ENCODE data around the gene CCSER2. TPM values are rescaled to one million over a fixed set of nuclear protein-coding genes. Genes with fewer than 3 reads are reported as not detected.
A peak's percentile ranks its signal among the peaks of the same experiment; 100 is the strongest.
"Not testable (repeated sequence)": the region's sequence is repeated elsewhere in the genome, so short reads cannot be mapped to it uniquely, and the experiment has no call there.

The CCSER2 gene
- polyA plus RNA-seq, 1 donor: 31.4 TPM

DNA sequence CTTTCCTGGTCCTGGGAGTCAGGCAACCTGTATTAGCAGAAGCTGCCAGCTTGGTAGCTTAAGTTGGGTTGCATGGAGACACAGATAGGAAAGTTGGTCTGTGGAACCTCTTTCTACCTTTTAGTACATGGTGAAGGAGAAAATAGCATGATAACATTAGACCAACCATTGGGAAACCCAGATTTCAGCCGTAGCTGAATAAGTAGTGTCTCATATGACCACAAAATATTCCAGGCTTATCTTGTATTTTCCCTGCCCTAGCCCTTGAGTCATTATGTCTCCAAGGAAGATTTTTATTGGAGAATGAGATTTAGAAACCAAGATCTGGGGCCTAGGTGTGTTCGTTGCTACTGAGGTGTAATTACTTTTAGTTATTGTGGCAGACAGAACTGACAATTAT is 67.2 kb downstream of the CCSER2 start:
- DNase-seq: no peak

DNA sequence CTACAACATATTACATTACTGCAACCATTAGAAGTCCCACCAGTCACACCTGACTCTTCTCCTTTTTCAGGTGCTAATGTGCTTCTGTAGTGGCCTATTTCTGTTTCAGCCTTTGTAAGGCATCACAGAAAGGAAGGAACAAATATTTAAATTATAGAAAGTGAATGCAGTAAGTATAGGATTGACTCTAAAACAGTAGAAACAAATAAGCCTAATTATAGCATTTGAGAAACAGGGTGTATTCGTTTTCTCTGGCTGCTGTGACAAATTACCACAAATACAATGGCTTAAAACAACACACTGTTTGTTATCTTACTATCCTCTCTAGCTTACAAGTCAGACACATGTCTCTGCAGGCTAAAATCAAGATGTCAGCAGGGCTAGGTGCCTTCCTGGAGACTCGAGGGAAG is 69.4 kb downstream of the CCSER2 start:
- DNase-seq: no peak

DNA sequence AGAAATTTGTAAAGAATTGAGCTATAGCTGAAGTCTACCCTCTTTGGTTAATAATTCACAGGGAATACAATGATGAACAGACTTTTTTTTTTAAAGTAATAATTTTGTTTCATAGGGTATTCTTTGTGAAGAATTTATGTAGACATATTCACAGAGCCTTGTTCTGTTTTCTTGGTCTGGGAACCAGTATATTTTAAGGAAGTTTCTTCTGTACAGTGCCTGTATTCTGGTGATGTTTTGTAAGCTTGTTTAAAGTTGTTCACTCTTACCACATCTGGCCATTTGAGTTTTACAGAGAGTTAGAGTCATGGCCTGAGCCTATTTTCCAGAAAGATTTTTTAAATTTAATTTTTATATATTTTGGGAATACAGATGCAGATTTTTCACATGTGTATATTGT is 70.3 kb downstream of the CCSER2 start:
- no peak for DNase-seq

DNA sequence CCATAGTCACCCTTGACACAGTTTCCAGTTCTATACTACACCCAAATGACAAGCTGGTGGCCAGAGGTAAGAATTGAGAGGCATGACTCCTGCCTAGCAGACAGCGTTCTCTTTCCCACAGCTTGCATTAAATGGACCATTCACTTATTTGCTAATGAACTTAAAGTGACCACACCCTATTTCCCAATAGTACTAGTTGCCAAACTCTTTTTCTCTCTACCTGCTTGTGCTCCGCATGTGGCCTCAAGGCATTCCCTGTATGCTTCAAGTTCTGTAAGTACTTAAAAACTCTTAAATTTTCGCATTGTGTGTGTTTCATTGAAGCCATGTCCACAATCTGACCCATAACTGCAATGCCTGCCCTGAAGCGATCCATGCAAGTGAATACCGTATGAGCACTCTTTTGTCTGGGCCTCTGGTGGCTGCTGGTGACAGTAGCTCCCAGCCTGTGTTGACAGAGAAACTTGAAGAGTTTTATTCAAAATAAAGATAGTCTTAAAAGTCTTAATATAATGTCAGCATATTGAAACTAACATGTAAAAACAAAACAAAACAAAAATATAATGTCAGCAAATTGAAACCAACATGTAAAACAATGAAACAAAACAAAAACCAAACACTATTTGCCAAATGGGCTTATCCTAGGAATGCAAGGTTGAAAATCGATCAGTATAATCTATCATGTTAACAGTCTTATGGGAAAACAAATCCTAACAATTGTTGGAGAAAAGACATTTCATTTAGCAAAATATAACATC is 73.6 kb downstream of the CCSER2 start:
- no peak for DNase-seq

DNA sequence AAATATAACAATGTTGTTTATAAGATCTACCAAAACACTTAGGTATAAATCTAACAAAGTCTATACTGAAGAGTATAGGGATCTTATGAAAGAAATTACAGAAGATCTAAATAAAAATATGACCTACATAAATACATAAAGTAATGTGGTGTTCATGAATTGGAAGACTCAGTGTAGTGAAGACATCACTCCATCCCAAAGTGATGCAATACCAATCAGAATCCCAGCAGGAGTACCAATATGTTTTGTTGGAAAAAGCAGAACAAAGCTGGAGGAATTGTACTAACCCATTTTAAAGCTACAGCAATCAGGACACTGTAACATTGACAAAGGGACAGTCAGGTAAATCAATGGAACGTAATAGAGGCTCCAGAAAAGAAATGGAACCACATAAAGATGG is 76.4 kb downstream of the CCSER2 start:
- DNase-seq: no peak

DNA sequence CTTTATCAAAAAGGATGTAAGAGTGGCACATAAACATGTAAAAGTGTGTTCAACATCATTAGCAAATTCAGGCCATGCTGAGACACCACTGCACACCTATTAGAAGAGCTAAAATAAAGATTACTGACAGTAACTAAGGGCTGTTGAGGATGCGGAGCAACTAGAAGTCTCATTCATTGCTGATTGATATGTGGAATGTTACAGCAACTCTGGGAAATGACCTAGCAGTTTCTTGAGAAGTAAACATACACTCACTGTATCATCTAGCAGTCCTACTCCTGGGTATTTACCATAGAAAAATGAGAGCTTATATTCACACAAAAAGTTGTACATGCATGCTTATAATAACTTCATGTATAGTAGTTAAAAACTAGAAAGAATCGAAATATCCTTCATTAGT is 77.3 kb downstream of the CCSER2 start:
- DNase-seq: no peak

DNA sequence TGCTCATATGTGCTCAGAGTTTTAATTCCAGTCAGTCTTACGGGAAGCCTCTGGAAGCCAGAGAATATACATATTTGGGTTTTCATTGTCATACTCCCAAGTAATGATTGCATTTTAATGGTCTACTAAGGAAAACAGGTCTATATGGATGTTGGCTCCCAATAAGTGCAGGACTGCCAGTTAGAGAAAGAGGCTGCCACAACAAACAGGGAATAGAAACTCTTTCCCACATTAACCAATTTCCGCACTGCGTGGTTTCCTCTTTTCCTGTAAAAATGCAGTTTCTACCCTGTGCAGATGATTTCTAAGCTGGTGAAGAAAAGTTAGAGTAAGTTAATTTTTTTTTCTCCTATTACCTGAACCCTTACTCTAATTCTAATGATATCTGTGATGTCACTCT is 78.2 kb downstream of the CCSER2 start:
- DNase-seq: no peak

DNA sequence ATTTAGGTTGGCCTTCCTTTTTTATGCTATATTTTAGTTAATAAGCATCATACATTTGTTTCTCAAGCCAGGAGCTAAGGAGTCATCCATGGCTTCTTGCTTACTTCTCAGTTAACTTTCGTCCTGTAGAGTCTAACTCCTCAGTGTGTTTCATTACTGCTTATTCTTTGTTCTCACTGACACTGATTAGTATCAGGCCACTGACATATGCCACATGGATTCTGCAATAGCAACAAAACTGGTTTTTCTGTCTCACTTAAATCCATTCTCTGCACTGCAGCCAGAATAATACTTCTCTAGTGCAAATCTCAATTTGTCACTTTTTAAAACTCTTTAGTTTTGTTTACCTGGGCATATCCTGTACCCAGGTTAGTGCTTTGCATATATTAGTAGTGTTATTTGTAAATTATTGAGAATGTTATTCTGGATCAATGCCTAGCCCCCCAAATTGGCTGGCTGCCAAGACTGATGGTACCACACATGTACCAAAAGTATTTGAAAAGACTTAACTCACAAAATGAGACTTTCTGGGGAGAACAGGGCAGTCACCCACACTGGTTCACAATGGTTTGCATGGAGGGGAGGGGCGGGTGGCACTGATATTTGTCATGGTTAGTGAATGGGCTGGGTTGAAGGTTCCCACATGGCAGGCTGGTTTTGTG is 79.1 kb downstream of the CCSER2 start:
- DNase-seq: no peak

DNA sequence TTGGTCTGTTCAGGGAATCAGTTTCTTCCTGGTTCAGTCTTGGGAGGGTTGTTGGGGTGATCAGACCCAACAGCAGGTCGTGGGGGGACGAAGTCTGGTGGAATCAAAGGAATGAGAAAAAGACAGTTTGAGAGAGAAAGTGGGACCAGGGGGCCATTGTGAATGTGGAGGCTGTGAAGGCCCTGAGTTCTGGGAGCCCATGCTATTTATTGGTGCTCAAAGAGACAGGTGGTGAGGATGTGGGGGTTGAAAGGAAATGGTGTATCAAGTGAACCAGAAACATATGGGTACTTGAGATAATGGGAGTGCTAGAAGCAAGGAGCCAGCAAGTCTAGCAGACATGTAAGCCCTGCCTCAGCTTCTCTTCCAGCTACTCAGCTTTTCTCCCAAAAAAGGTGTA is 84.1 kb downstream of the CCSER2 start:
- no peak for DNase-seq

DNA sequence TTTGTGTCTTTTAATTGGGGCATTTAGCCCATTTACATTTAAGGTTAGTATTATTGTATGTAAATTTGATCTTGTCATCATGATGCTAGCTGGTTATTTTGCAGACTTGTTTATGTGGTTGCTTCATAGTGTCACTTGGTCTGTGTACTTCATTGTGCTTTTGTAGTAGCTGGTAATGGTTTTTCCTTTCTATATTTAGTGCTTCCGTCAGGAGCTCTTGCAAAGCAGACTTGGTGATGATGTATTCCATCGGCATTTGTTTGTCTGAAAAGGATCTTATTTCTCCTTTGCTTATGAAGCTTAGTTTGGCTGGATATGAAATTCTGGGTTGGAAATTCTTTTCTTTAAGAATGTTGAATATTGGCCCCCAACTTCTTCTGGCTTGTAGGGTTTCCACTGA is 85.7 kb downstream of the CCSER2 start:
- not testable (repeated sequence) for DNase-seq

DNA sequence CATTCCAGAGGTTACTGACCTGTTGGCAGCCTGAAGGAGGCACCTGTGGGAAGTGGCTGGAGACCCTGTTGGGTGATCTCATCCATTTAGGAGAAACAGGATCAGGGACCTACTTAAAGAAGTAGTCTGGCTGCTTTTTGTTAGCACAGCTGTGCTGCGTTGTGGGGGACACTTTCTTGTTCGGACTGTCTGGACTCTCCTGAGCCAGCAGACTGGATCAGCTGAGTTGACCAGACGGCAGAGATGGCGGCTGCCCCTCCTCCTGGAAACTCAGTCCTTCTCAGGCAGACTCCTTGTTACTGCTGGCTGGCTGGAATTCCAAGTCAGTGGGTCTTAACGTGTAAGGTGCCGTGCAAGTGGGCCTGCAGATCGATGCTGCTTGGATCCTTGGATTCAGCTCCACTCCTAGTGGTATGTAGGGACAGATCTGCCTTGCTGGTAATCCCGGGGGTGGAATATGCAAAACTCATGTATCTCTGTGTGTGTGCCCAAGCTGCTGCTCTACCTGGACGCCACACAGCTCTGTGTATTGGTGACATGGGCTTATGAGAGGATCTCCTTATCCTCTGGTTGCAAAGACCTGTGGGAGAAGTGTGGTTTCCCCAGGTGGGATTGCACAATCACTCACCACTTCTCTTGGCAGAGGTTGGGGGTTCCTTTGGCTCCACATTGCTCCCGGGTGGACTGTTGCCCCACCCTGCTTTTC is 87.3 kb downstream of the CCSER2 start:
- no peak for DNase-seq

DNA sequence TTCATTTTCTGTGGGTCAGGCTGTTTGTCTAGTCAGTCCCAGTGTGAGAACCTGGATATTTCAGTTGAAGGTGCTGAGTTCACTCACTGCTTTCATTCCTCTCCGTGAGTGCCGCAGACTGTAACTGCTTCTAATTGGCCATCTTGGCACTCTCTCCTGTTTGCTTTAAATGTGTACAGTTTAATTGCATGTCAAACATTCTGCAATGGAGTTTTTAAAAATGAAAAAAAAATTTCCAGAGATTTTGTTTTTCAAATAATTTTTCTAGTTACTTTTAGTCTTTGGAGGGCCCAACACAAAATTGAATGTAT is 87.8 kb downstream of the CCSER2 start:
- DNase-seq: no peak

DNA sequence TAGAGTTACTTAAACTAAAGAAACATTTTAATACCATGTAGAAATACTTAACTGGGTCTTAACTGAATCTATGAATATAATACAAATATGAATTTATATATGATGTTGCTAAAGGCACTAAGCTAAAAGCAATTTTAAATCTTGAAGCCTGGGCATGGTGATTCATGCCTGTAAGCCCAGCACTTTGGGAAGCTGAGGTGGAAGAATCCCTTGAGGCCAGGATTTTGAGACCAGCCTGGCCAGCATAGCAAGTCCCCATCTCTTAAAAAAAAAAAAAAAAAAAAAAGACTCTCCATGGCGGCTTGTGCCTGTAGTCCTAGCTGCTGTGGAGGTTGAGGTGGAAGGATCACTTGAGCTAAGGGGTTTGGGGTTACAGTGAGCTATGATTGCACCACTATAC is 95.3 kb downstream of the CCSER2 start:
- DNase-seq: no peak

DNA sequence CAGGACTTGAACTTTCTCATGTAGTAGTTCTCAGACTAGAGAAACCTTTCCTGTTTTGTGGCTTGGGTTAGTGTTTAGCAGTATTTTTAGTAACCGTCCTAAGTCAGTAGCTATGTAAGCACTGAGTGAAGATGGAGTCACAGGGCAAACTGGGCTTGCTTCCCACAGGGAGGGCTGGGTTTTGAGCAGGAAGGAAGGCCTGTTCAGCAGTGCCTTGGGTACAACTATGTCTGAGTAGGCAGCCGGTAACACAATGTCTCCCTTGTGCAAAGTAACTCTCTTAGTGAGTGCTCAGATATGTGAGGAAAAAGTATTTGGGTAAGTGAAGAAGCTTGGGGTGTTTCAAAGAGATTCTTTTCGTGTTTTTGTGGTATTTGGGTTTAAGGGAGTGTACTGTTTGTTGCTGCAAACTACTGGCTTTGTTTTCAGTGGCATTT is 96.4 kb downstream of the CCSER2 start:
- peak; percentile 68 for DNase-seq

DNA sequence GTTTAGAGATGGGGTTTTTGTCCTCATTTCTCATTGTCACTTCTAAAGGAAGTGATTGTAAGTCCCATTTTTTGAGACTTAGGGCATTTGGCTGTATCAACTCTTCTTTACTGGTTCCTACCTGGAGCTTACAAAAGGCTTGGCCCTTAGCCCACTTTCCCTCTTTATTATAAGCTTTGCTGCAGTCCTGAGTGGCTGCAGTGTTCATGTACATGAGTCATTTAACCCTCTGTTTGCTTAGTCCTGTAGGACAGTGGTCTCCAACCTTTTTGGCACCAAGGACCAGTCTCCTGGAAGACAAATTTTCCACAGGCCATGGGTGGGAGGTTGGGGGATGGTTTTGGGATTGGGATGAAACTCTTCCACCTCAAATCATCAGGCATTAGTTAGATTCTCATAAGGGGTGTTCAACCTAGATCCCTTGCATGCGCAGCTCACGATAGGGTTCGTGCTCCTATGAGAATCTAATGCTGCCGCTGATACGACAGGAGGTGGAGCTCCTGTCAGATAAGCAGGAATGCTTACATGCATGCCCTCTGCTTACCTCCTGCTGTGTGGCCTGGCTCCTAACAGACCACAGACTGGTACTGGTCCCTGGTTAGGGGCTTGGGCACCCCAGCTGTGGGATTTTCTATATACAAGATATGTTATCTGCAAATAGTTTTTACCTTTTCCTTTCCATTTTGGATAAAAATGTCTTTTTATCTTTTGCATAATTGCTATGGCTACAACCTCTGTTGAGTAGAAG is 99.7 kb downstream of the CCSER2 start:
- no peak for DNase-seq

DNA sequence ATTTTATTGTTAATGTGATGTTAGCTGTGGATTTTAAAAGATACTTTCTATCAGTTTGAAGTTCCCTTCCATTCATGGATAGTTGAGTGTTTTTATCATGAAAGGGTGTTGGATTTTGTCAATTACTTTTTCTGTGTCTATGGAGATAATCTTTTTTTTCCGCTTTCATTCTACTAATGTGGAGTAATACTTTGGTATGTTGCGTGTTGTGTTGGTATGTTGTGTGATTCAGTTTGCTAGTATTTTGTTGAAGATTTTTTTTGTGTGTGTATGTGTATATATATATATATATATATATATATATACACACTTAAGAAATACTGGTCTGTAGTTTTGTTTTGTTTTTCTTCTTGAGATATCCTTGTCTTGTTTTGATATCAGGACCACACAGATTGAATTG is 100.3 kb downstream of the CCSER2 start:
- no peak for DNase-seq

DNA sequence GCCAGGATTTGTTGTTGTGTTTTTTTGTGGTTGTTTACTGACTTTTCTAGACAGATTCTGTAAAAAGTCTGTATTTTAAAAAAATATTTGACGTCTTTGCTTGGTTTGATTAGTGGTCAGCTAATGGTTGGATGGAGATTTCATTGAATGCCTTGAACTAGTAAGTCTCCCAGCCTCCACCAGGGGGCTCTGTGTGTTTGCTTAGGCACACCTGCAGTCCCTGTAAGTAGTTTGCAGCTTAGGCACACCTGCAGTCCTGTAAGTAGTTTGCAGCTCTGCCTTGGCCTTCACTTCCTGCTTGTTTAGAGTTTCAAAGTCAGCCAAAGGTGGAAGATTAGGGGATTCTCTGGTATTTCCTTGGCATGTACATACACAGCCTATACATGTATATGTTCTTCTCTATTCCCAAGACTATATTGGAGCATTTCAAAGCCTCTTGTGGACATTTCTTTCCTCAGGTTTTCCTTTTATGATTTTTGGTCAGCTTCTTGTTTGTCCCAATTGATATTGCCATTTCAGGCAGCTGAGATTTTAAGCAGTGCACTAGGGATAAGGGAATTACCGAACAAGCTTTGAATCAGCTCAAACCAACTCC is 101.6 kb downstream of the CCSER2 start:
- no peak for DNase-seq

DNA sequence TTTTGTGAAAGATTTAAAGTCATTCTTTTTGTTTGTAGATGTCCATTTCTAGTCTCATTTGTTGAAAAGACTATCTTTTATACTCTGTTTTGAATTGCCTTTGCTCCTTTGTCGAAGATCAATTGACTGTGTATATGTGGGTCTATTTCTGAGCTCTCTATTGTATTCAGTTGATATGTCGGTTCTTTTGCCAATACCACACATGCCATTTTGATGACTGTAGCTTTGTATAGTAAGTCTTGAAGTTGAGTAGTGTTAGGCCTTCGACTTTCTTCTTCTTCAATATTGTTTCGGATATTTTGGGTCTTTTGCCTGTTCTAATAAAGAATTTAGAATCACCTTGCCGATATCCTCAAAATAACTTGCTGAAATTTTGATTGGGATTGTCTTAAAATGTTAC is 104.5 kb downstream of the CCSER2 start:
- DNase-seq: no peak

DNA sequence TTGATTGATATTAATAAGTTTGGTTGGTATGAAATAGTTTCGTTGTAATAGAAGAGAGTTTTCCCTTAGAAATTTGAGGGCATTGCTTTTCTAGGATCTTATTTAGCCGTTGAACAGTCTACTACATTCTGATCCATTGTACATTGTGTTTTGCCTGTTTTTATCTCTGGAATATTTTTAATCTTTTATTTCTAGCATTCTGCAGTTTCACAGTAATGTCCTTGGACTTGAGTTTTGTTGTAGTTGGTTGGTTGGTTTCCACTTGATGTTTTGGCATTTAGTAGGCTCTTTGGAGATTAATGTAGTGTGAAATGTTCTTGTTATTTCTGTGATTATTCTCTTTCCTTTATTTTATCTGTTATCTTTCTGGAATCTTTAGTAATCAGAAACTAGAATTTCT is 112.4 kb downstream of the CCSER2 start:
- DNase-seq: no peak

DNA sequence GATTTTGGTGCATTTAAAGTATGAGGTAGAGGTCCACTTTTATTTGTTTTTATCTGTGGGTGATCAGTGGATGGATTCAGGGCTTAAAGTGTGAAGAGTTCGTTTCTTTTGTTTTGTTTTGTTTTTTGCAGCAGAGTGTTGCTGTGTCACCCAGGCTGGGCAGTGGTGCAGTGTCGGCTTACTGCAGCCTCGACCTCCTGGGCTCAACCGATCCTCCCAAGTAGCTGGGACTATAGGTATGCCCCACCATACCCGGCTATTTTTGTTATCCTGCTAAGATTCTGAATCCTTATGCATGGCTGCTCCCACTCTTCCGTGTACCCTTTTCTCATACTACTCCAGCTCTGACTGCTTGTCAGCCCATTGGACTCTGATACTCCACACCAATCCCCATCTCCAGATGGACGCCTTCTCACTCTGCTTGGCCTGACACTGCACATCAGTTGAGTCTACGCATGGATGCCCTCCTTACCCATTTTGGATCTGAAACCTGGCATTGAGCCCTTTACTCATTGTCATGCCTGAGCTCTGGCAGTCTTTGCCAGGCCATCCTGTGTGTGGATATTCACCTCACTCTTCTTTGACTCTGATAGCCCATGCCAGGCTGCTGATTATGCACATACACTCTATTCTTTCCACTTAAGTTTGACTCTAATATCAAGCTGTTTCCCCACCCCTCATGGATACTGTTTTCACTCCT is 119.5 kb downstream of the CCSER2 start:
- no peak for DNase-seq

DNA sequence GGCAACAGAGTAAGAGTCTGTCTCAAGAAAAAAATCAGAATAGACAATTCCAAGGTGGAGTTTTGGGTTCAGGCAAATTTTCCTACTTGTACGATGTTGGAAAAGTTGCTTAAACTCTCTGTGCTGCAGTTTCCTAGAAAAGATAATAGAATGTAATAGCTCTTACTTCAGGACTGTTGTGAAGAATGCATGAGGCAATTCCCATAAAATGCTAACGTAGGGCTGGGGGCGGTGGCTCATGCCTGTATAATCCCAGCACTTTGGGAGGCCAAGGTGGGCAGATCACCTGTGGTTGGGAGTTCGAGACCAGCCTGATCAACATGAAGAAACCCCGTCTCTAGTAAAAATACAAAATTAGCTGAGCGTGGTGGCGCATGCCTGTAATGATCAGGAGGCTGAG is 121.0 kb downstream of the CCSER2 start:
- DNase-seq: not testable (repeated sequence)

DNA sequence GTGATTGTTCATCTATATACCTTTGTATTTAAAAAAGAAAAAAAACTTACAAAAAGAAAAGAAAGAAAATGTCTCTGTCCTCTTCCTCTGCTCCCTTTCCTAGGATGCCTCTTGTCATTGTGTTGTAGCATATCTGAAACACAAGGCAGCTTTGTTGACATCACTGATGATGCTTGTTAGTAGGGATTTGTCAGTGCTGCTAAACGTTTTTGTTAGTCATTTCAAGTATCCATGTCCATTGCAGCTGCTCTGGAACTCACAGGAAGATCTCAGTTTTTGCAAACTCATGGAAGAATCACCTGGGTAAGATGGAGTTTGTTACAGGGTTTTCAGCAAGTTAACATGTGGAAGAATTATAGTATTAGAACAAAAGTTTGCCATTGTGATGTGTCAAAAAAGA is 123.6 kb downstream of the CCSER2 start:
- no peak for DNase-seq
